HK-2 (cell line): Measurements from ENCODE around the gene METTL8.

ENCODE experiments used
- DNase-seq: peaks from one replicate; pipeline ENCODE4 v3.0.0-alpha.2; 2018; ENCODE audit not compliant: unreplicated experiment

The METTL8 gene, protein sequence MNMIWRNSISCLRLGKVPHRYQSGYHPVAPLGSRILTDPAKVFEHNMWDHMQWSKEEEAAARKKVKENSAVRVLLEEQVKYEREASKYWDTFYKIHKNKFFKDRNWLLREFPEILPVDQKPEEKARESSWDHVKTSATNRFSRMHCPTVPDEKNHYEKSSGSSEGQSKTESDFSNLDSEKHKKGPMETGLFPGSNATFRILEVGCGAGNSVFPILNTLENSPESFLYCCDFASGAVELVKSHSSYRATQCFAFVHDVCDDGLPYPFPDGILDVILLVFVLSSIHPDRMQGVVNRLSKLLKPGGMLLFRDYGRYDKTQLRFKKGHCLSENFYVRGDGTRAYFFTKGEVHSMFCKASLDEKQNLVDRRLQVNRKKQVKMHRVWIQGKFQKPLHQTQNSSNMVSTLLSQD

DNA sequence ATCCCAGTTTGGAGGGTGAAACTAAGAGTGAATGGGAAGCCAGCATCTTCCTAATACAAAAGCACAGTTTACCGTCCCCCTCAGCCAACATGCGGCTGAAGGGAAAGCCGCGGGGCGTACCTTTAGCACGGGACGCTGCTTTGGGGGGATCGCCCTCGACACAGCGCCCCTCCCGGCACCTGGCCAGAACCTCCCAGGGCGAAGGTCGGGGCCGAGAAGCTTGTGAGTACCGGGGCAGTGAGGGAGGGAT is at the start of gene METTL8:
Gene METTL8, minus strand, starts transcription at position 228 of the 250 bp plus-strand sequence. CDS start 41,805 bp downstream, outside the sequence.
- no peak for DNase-seq

- no peak for DNase-seq
Measured at GRCh38 chr2:171482877-171483276, 49.1 kb upstream of the METTL8 start.

DNA sequence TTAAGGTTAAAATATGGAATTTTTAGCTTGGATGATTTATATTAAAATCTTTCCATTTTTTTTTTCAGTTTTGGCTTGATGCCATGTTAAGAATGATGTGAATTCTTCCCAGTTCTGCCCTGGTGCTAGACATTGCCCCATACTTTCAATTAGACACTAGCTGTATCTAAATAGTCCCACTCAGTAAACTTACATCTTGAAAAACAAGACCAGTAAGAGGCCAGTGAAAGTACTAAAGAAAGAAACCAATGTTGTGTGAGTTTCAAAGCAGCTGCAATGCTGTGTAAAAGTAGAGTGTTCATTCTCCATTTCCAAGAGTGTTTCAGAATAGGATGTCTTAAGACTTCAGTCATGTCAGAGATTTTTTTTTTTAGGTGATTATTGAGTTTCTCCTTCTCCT is 48.5 kb upstream of the METTL8 start:
- no peak for DNase-seq

GRCh38 chr2:171480908-171481307 is 47.1 kb upstream of the METTL8 start:
- no peak for DNase-seq

GRCh38 chr2:171479154-171479814 is 45.5 kb upstream of the METTL8 start:
- DNase-seq, result no peak

DNA sequence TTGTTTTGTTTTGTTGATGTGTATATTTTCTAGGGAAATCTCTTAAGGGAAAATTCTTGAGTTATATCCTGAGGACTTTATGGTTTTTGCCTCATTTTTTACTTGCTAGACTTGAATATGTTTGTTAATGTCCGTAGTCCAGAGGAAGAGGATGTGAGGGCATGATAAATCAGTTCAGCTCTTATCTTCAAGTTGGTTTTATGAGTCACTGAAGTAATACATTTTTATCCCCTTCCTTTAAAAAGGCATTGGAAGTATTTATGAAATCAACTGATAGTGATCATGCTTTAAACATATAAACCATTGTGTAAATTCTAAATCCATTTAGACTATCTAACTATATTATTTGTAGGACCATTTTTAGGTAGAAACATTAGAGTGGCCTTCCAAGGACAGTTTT is 44.6 kb upstream of the METTL8 start:
- DNase-seq, result no peak

DNA sequence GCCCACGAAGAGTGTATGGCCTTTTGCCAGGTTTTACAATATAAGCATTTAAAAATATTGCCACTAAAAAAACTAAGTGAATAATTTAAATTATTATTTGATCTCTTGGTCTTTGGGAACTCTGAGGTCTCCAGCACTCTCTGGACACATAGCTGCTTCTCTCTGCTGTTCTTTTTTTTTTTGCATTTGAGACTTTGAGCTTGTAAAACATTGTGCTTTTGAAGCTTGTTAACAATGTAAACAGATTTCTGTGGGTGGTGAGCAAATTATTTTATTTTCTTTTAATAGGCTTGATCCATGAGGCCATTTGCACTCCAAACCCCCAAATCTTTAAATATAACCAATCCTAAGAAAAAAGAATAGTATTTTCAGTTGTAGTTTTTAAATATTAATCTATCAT is 42.2 kb upstream of the METTL8 start:
- DNase-seq, result no peak

DNA sequence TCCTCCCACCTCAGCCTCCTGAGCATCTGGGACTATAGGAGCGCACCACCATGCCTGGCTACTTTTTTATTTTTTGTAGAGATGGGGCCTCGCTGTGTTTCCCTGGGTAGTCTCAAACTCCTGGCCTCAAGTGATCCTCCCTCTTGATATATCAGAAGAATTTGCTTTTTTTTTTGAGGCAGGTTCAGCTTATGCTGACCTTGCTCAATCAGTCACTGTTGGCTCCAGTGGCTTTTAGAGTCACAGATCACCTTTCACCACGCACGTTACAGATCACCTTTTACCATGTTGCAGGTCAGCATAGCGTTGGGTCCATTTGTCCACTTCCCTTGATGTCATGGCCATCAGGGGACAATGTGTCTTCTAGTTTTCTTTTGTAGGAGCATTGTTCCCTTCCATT is 36.3 kb upstream of the METTL8 start:
- DNase-seq, result no peak

GRCh38 chr2:171469176-171469575 is 35.4 kb upstream of the METTL8 start:
- DNase-seq, result no peak

- DNase-seq, result no peak
Measured at GRCh38 chr2:171460537-171460936, 26.7 kb upstream of the METTL8 start.

- no peak for DNase-seq
Measured at GRCh38 chr2:171459498-171459897, 25.7 kb upstream of the METTL8 start.

DNA sequence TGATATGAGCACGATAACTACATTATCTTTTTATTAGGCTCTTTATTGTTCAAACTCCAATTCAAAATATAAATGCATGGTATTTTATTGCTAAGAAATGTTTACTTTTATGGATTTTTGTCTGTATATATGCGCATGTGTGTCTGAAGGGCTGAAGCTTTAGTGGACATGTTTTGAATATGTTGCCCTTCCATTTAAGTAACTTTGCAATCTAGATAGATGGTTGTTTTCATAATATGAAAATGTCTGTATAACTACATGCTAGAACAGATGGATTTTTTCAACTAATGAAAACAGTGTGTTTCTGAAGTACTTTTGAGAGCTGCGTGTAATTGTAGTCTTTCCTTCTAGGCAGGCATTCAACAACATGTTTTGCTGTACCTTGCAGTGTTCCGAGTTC is 19.0 kb upstream of the METTL8 start:
- DNase-seq, result no peak

DNA sequence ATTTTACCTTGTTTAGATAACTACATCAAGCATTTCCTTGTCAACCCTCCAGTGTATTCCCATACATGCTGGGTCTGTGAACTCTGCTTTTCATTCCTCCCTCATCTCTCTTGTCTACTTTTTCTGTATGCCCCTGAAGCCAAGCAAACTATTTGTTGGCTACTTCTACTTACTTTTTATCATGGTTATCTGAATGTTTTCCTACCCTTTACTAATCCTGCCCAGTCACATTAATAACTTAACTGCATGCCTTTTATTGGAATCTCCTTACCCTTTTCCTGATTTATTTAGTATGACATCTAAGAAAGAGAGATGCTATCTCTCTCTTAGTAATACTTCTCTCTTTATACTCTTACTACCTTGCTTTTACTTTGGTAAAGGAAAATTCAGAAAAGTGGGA is 17.3 kb upstream of the METTL8 start:
- no peak for DNase-seq

- no peak for DNase-seq
Measured at GRCh38 chr2:171447675-171448074, 13.9 kb upstream of the METTL8 start.

DNA sequence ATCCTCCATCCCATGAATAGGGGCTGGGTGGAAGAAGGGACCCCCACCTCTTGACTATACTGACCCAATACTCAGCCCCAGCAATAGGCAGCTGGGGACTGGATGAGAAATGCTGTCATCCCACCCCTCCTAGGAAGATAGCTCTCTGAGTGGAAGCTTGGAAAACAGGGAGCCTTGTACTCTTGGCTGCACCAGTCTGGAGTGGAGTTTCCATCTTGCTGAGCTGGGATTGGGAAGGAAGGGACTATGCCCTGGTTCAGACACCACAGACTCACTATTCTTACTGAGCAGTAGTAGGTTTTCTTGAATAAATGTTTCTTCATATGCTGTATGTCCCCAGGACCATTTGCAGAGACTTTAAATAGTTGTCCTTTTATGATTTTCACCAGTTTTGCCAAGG is 7.7 kb upstream of the METTL8 start:
- DNase-seq, result no peak

- DNase-seq, result no peak
Measured at GRCh38 chr2:171436307-171436706, 2.5 kb upstream of the METTL8 start.

GRCh38 chr2:171434013-171434989 is 511 bp upstream of the METTL8 start, which contains the start of gene DCAF17:
TSS of gene DCAF17 (plus strand) at chr2:171434226. CDS start at chr2:171434578, 352 bp downstream.
- peak; percentile 95 for DNase-seq

DNA sequence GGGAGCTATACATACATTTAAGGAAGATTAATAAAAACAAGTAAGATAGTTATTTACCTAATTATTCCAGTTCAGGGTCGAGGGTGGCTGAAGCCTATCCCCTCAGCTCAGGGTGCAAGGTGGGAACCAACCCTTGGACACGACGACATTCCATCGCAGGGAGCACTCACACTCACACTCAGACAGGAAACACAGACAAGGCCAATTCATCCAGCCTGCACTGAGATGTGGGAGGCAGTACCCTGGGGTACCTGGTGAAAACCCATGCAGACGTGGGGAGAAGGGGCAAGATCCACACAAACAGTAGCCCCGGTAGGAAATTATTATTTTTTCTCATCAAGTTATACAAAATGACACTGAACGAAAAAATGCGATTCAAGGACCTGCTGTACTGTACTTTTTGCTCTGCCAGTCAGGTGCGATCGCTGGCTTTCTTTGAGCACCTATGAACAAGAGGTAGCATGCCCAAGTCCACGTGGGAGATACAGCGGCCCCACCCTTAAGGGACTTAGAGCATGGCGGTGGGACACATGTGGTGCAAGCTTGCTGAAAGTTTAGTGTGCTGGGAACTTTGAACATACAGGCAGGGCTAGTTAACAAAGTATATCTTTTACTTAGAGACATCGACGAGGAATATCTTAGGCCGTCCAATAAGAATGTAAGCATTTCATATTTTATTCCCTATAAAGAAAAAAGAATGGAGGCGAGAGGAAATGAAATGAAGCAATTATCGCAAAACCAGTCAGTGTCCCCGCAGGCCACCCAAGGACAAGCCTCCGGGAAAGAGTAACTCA is 624 bp downstream of the METTL8 start:
- DNase-seq, result peak; percentile 51

DNA sequence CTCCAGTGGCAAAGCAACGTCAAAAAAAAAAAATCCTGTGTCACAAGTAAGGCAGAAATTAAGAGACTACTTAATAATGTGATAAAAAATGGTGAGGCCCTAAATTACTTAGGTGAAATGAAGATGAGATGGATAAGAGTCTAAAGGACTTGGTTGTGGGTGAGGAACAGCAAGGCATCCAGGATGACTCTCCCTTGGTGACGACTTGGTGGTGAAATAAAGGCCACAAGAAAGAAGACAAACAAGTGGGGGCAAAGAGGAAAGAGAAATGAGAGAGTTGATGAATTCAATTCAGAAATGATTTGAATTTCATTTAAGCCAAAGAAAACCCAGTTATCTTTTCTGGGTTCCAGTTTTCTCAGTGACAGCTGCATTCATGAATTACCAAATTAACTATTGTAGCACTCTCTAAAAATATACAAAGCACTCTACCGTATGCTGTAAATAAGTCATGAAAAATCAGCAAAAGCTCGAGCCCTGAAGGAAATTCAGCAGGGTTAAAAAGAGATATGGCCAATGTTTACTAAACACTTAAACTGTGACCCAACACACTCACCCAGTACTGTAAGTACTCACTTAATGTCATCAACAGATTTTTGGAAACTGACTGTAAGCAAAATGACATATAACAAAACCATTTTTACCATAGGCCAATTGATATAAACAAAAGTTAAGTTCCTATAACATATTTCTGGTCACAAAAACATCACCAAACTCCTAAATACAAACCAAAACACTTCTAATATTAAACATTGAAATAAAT is 1.4 kb downstream of the METTL8 start:
- DNase-seq, result no peak

DNA sequence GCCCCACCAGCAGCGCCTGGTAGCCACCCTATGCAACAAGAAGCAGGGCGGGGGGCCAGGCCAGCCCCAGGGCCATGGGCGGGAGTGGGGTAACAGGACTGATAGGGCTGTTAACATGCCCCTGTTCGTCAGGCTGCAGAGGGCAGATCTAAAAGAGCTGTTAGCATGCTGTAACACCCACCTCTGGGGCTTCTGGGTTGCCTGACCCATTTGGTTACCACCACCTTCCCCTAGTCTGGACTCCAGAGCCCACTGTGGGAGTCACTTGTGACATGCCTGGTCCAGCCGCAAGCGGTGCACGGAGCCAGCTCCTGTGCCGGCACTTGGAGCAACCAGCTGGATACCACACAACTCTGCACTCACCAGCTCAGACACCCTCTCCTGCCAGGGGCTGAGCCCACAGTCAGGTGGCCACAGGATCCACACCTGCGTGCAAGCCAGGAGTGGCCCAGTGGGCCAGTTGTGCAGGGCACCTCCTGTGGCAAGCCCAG is 2.1 kb downstream of the METTL8 start:
- DNase-seq, result no peak
